Stromal cell of bone marrow (primary cell): Measurements from ENCODE around the gene FAF1.
A peak's percentile ranks its signal among the peaks of the same experiment; 100 is the strongest.
"Not testable (repeated sequence)": the region's sequence is repeated elsewhere in the genome, so short reads cannot be mapped to it uniquely, and the experiment has no call there.

ENCODE experiments used
- DNase-seq: peaks from one replicate; pipeline ENCODE4 v3.0.0-alpha.2; 2012; ENCODE audit warnings: low read depth

FAF1 gene

DNA sequence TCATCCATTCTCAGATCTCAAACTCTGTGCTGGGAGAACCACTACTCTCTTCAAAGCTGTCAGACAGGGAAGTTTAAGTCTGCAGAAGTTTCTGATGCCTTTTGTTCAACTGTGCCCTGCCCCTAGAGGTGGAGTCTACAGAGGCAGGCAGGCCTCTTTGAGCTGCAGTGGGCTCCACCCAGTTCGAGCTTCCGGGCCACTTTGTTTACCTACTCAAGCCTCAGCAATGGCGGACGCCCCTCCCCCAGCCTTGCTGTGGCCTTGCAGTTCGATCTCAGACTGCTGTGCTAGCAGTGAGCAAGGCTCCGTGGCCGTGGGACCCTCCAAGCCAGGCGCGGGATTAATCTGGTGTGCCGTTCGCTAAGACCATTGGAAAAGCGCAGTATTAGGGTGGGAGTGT is 49.7 kb downstream of the FAF1 start:
- DNase-seq, result not testable (repeated sequence)

DNA sequence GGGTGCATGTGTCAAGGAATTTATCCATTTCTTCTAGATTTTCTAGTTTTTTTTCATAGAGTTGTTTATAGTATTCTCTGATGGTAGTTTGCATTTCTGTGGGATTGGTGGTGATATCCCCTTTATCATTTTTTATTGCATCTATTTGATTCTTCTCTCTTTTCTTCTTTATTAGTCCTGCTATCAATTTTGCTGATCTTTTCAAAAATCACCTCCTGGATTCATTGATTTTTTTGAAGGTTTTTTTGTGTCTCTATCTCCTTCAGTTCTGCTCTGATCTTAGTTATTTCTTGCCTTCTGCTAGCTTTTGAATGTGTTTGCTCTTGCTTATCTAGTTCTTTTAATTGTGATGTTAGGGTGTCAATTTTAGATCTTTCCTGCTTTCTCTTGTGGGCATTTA is 52.5 kb downstream of the FAF1 start:
- not testable (repeated sequence) for DNase-seq

DNA sequence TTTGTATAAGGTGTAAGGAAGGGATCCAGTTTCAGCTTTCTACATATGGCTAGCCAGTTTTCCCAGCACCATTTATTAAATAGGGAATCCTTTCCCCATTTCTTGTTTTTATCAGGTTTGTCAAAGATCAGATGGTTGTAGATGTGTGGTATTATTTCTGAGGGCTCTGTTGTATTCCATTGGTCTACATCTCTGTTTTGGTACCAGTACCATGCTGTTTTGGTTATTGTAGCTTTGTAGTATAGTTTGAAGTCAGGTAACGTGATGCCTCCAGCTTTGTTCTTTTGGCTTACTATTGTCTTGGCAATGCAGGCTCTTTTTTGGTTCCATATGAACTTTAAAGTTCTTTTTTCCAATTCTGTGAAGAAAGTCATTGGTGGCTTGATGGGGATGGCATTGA is 54.0 kb downstream of the FAF1 start:
- not testable (repeated sequence) for DNase-seq

DNA sequence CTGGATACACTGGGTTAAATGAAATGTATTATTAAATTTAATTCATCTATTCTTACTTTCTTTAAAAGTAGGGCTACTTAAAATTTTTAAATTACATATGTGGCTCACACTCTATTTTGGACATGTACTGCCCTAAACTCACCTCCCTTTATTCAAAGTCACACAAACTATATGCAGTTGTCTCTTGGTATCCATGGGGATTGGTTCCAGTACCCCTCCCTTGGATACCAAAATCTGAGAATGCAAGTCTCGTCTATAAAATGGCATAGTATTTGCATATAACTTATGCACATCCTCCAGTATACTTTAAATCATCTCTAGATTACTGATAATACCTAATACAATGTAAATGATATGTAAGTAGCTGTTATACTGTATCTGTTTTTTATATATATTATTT is 57.6 kb downstream of the FAF1 start:
- no peak for DNase-seq

DNA sequence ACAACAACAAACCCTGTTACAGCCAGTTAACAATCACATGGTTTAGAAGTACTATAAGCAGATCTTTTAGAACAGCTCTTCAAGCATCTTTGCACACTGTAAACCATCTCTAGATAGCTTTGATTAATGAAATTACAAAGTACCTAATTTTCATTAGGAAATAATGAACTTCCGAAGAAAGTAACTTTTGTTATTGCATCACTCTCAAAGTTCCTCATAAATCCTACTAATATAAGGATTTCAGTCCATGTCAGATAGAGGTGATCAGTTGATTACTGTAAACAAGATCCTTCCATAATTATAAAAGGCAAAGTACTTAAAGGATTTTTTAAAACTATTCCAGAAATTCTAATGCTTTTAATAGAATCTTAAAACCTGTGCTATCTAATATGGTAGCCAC is 58.2 kb downstream of the FAF1 start:
- no peak for DNase-seq

DNA sequence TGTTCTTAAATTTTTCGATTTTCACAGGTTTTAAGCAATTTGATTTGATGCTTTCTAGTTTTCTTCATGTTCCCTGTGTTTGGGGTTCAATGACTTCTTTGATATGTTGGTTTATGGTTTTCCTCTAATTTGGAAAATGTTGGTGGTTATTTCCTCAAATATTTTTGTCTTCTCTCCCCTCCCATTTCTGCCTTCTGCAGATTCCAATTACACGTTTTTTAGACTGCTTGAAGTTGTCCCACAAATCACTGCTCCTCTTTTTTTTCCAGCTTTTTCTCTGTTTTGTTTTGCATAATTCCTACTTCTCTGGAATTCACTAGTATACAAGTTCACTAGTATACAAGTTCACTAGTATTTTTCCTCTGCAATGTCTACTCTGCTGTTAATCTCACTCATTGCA is 61.3 kb downstream of the FAF1 start:
- DNase-seq, result no peak

DNA sequence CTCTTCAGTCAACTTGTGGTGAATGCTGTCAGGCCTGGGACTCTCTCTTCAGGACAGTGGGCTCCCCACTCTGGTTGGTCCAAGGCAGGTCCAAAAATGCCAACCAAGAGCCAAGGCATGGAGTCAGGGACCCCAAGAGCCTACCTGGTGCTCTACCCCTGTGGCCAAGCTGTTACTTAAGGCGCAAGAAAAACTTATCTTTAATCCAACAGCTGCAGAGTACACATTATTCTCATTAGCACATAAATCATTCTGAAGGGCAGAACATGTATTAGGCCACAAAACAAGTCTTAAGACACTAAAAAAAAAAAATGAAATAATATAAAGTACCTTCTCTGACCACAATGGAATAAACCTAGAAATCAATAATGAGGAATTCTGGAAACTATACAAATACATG is 65.7 kb downstream of the FAF1 start:
- no peak for DNase-seq

DNA sequence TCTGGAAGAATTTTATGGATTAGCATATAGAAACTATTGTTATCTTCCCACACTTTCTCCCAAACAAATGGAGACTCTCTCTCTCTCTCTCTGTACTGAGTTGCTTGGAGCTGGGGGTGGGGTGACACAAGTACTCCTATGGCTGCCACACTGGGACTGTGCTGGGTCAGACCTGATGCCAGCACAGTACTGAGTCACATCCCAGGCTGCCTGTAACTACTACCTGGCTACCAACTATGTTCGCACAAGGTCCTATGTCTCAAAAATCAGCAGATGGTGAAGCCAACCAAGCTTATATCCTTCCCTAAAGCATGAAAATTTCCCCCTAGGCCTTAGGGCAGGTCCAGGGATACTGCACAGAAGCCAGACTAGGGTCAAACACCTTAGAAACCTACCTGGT is 66.6 kb downstream of the FAF1 start:
- DNase-seq, result no peak

DNA sequence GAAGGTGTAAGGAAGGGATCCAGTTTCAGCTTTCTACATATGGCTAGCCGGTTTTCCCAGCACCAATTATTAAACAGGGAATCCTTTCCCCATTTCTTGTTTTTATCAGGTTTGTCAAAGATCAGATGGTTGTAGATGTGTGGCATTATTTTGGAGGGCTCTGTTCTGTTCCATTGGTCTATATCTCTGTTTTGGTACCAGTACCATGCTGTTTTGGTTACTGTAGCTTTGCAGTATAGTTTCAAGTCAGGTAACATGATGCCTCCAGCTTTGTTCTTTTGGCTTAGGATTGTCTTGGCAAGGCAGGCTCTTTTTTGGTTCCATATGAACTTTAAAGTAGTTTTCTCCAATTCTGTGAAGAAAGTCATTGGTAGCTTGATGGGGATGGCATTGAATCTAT is 72.5 kb downstream of the FAF1 start:
- not testable (repeated sequence) for DNase-seq

DNA sequence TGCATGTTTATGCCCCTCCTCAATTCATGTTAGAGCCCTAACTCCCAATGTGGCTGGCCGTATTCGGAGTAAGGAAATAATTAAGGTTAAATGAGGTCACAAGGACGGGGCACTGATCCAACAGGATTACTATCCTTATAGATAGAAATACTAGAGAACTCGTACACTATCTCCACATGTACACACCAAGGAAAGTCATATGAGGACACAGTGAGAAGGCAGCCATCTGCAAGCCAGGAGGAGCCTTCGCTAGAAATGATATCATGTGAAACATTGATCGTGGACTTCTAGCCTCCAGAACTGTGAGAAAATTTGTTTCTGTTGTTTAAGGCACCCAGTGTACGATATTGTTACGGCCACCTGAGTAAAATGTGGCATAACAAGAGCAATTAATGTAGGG is 79.7 kb downstream of the FAF1 start:
- DNase-seq, result no peak

DNA sequence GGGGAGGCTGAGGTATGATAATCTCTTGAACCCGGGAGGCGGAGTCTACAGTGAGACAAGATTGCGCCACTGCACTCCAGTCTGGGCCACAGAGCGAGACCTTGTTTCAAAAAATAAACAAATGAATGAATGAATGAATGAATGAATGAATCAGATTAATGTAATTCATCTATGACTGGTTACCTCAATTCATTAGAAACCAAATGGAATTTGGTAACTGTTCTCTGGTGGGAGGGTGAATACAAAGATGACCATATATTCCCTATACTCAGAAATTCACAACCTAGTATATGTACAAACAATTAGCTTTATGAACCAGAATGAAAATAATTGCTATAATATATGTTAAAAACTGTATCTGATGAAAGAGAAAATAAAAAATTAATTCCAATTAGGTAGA is 80.9 kb downstream of the FAF1 start:
- no peak for DNase-seq

DNA sequence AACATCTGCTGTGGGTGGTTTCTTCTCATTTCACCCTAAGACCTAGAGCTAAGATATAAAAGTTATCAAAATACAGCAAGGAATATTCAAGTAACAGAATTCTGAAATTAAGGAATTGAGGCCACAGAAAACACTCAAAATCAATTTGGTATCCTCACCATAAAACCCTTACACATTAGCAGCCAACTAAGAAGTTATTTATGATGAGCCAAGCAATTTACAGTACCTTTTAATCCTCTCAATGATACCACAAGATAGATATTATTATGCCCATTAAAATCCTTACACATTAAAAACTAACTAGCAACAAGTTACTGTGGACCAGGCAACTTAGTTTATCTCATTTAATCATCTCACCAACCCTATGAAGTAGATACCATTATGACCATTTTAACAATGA is 81.6 kb downstream of the FAF1 start:
- DNase-seq, result no peak

DNA sequence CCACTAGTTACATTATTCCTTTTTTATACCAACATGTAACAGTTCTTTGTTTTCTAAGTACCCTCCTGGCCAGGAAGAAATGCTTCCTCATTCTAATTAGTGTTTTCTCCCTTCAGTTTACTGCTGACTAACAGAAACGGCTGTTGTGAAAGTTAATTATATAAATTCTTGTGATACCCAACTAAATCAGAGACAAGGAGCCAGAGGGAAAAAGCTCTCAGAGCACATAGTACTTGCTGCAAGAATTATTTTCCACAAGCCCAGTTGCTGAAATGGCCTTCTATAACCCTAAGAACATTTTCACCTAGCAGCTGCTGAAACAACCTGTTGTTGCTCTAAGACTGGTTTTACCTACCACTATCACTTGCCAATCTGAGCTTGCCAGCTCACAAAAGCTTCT is 82.4 kb downstream of the FAF1 start:
- no peak for DNase-seq

DNA sequence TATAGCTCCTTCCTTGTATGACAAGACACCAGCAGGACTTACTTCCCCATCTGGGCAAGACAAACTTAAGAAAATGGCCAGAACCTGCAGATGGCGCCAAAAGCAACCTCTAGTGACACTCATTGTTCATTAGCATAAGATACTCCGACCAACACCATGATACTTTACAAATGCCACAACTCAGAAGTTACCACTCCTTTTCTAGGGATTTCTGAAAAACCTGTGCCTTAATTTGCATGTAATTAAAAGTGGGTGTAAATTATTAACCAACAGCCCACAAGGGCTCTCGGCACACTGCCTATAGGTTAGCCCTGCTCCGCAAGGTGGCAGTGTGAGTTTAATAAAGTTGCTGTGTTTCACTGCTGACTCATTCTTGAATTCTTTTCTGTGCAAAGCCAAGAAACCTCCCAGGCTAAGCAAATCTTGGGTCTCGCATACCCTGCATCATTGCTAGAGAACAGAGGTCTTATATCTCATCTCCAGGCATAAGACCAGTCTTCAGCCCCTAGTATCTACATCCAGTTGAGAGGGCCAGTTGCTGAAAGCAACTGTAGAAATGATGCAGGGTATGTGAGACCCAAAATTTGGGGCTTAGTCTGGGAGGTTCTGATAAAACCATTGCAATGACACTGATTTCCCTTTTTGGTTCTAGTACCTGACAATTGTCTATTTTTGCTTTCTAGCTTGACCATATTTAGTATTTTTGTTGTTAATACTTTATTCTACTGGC is 86.4 kb downstream of the FAF1 start:
- peak; percentile 3 for DNase-seq

DNA sequence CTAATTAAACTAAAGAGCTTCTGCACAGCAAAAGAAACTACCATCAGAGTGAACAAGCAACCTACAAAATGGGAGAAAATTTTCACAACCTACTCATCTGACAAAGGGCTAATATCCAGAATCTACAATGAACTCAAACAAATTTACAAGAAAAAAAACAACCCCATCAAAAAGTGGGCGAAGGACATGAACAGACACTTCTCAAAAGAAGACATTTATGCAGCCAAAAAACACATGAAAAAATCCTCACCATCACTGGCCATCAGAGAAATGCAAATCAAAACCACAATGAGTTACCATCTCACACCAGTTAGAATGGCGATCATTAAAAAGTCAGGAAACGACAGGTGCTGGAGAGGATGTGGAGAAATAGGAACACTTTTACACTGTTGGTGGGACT is 95.2 kb downstream of the FAF1 start:
- not testable (repeated sequence) for DNase-seq

DNA sequence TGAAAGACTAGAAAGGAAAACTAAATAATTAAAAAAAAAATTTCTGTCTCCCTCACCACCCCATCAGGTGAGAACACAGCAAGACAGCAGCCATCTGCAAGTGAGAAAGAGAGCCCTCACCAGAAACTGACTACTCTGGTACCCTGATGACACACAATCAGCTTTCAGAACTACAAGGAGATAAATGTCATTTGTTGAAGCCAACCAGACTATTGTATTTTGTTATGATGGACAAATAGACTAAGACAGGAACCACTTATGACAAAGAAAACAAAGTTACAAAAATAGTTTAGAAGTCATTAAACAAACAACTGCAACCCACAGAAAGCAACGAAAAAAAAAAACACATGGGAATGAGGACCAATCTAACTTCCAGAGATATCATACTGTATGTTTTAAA is 98.3 kb downstream of the FAF1 start:
- peak; percentile 2 for DNase-seq

DNA sequence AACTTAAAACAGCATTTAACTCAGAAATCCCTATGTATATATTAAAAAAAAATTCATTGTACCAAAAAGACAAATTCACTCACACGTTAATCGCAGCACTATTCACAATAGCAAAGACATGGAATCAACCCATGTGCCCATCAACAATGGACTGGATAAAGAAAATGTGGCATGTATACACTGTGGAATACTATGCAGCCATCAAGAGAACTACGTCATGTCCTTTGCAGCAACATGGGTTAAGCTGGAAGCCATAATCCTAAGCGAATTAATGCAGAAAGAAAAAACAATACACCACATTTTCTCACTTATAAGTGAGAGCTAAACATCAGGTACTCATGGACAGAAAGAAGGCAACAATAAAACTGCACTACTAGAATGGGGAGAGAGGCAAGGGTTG is 99.4 kb downstream of the FAF1 start:
- DNase-seq, result no peak

DNA sequence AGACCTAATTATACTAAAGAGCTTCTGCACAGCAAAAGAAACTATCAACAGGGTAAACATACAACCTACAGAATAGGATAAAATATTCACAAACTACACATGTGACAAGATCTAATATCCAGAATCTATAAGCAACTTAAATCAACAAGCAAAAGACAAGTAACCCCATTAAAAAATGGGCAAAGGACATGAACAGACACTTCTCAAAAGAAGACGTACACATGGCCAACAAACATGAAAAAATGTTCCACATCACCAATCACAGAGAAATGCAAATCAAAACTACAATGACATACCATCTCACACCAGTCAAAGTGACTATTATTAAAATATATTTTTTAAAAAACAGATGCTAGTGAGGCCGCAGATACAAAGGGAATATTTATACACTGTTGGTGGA is 99.8 kb downstream of the FAF1 start:
- no peak for DNase-seq

DNA sequence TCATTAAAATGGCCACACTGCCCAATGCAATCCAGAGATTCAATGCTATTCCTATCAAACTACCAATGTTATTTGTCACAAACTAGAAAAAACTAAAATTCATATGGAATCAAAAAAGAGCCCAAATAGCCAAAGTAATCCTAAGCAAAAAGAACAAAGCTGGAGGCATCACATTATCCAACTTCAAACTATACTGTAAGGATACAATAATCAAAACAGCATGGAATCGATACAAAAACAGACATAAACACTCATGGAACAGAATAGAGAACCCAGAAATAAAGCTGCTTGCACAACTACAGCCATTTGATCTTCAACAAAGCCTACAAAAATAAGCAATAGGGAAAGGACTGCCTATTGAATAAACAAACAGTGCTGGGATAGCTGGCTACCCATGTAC is 100.4 kb downstream of the FAF1 start:
- DNase-seq, result no peak

DNA sequence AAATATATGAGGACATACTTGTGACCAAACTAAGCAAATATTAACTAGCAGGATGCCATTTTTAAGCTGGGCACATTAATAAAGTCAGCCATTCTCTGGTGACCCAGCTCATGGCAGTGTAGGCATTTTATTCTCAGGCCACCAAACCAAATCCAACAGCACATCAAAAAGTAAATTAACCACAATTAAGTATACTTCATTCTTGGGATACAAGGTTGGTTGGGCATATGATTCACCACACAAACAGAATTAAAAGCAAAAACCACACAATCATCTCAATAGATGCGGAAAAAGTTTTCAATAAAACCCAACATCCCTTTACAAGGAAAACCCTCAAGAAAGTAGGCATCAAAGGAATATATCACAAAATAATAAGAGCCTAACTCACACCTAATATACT is 101.3 kb downstream of the FAF1 start:
- DNase-seq, result no peak

DNA sequence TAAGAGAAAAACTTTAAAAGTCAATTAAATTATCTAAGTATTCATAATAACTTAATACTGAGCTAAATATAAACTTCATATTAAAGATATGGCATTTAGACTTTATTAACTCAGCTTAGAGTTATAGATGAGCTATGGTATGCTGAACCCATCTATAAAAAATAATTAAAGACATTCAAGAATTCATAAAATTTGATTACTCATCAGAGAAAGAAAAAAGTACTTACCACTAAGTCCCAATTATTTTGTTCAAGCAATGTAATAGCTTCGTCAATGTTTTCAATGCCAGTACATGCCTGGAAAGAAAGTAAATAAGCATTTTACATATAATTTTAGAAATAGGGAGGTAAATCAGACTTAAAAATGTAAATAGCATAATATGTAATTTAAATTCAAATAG is 102.4 kb downstream of the FAF1 start:
- DNase-seq, result no peak

DNA sequence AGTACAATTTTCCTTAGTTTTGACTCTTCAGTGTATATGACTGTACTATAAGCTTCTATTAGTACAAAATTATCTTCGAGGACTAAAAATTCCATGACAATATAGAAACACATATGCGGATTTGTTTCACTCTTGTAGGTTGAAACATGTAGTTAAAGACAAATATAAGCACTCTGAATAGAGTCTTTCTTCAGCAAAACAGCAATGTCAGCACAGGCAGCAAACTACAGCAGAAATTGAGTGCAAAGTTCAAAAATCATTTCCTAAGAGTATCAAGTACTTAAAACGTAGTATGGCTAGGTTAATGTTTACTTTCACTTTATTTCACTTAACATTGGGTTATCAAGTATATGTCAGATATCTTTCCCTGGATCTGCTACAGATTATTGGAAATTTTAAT is 106.7 kb downstream of the FAF1 start:
- no peak for DNase-seq

DNA sequence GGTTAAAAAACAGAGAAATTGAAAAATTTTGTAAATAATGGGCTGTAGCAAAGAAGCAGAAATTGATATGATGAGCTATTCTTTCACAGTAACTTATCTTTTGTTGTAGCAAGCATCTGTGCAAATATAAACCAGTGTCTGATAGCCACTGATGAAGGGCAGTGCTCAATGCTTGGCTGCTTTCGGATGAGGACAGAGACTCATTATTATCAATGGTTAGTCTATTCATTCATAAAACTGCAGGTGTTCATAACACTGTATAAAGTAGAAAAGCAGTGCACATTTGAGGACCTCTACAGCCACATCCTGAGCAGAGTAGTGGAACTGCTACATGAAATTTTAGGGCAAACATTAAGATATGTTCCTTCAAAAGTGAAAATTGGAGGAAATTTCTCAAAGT is 107.2 kb downstream of the FAF1 start:
- DNase-seq, result no peak

DNA sequence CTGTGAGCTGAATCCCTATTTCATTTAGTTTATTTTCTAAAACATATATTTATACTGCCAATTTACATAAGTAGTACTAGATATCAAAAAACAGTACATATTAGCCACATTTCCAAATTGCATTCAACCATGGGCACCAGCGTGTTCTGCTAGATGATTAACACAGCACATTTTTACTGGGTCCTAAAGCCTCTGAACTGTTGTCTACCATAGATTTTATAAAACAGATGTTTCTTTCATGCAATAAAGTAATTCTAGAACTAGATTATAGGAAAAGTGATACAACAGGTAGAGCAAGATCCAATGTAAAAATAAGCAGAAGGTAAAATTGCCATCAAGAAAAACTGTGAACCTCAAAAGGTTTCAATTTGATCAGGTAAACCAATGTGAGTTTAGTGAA is 108.6 kb downstream of the FAF1 start:
- DNase-seq, result no peak

DNA sequence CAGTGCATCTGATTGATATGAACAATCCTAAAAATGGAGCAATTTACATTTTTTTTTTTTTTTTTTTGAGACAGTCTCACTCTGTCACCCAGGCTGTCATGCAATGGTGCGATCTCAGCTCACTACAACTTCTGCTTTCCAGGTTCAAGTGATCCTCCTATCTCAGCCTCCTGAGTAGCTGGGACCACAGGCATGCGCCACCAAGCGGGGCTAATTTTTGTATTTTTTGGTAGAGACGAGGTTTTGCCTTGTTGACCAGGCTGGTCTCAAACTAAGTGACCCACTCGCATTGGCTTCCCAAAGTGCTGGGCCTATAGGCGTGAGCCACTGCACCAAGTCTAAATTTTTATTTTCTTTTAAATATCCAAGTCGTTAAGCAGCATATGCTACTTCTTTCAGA is 109.0 kb downstream of the FAF1 start:
- DNase-seq, result no peak
